Endothelial cell of umbilical vein (primary cell): ENCODE measurements around the gene SLC35F3. TPM values are rescaled to one million over a fixed set of nuclear protein-coding genes. Genes with fewer than 3 reads are reported as not detected.

Experiments
- BruUV-seq: library from RNA; stranded (reverse); fragments of 400-500 nt; replicated peaks from 2 replicates; lab custom pipeline; 2021; lab: Mats Ljungman, UMichigan
- CTCF ChIA-PET: fragments of 300-600, 350-600 bp; sonication (Branson Sonifier 250); formaldehyde crosslinking; loops from one replicate; lab custom pipeline; 2021; ENCODE audit warnings: antibody characterized with exemption, inconsistent platforms; lab: Charles Lee
- POLR2A ChIA-PET: fragments of 300-600, 350-600 bp; sonication (Branson Sonifier 250); formaldehyde crosslinking; loops from one replicate; lab custom pipeline; 2021; ENCODE audit warnings: antibody characterized with exemption, inconsistent platforms; lab: Charles Lee
- DNase-seq: peaks from one replicate; pipeline ENCODE4 v3.0.0-alpha.2; 2011; ENCODE audit warnings: low read depth, low spot score
- FAIRE-seq: peaks from 2 replicates; lab custom pipeline; 2011; peaks lifted over from hg19 to GRCh38; lab: Jason Lieb, UNC
- H2AFZ ChIP-seq: 2 replicates; pipeline ENCODE4 v1.6.0; 2012; ENCODE audit warnings: low read depth, low read length, control low read depth, inconsistent platforms
- H3K27ac ChIP-seq: 2 replicates; pipeline ENCODE4 v1.5.1; 2011; ENCODE audit warnings: low read depth, mild to moderate bottlenecking, control low read depth, low read length, moderate library complexity; ENCODE audit not compliant: insufficient read depth
- H3K27me3 ChIP-seq, 2 experiments: 2 replicates each; pipeline versions ENCODE4 v1.6.0 to v1.6.1; 2011; ENCODE audit warnings: low read length in 2 of 2, mixed read lengths in 1 of 2; ENCODE audit not compliant: control insufficient read depth in 2 of 2, insufficient read depth in 2 of 2
- H3K36me3 ChIP-seq, 2 experiments: 2 replicates in 1 of 2; 3 replicates in 1 of 2; pipeline ENCODE4 v1.5.1; 2011; ENCODE audit warnings: low read length in 2 of 2, mild to moderate bottlenecking in 1 of 2, moderate library complexity in 1 of 2; ENCODE audit not compliant: control insufficient read depth in 2 of 2, insufficient read depth in 2 of 2; ENCODE audit errors: extremely low read depth in 1 of 2
- H3K4me1 ChIP-seq: 3 replicates; pipeline ENCODE4 v1.5.1; 2011; ENCODE audit warnings: mild to moderate bottlenecking, low read length; ENCODE audit not compliant: control insufficient read depth, insufficient read depth; ENCODE audit errors: extremely low read depth
- H3K4me2 ChIP-seq: 2 replicates; pipeline ENCODE4 v1.6.1; 2011; ENCODE audit warnings: low read length, control low read depth, mixed read lengths; ENCODE audit not compliant: insufficient read depth
- H3K4me3 ChIP-seq, 3 experiments: fragments of 200-600 bp in 1 of 3; sonication (generic), shearing (Covaris generic) in 1 of 3; replicated peaks in 1 of 3; 2 replicates each; pipeline ENCODE4 v1.5.1; 2011 to 2016; ENCODE audit warnings: control low read depth in 3 of 3, low read length in 3 of 3, mild to moderate bottlenecking in 2 of 3, inconsistent platforms in 1 of 3, low read depth in 1 of 3, moderate library complexity in 1 of 3; ENCODE audit not compliant: insufficient read depth in 1 of 3
- H3K79me2 ChIP-seq: 2 replicates; pipeline ENCODE4 v1.6.0; 2012; ENCODE audit warnings: low read length, inconsistent platforms; ENCODE audit not compliant: control insufficient read depth, insufficient read depth
- H3K9ac ChIP-seq: replicated peaks from 2 replicates; pipeline ENCODE3; 2011; ENCODE audit warnings: low read length, control low read depth; ENCODE audit not compliant: insufficient read depth; ENCODE audit errors: extremely low read depth
- H3K9me1 ChIP-seq: replicated peaks from 3 replicates; pipeline ENCODE4 v1.6.0; 2011; ENCODE audit warnings: mild to moderate bottlenecking, low read length; ENCODE audit not compliant: control insufficient read depth, insufficient read depth; ENCODE audit errors: extremely low read depth
- H3K9me3 ChIP-seq: replicated peaks from 2 replicates; pipeline ENCODE4 v1.5.1; 2012; ENCODE audit warnings: low read length, inconsistent platforms; ENCODE audit not compliant: control insufficient read depth, insufficient read depth
- H4K20me1 ChIP-seq: replicated peaks from 2 replicates; pipeline ENCODE3; 2011; ENCODE audit warnings: mild to moderate bottlenecking, low read length; ENCODE audit not compliant: control insufficient read depth, insufficient read depth; ENCODE audit errors: extremely low read depth
- CTCF ChIP-seq, 2 donors: IDR thresholded peaks; 1 replicate in 1 of 2; 2 replicates in 1 of 2; pipeline ENCODE4 v1.5.1; 2011; ENCODE audit warnings: low read length in 2 of 2, mild to moderate bottlenecking in 2 of 2, moderate library complexity in 2 of 2, control low read depth in 1 of 2, inconsistent platforms in 1 of 2, low read depth in 1 of 2; ENCODE audit not compliant: insufficient read depth in 1 of 2; ENCODE audit errors: extremely low read depth in 1 of 2
- EZH2 ChIP-seq: IDR thresholded peaks from 2 replicates; pipeline ENCODE4 v1.6.1; 2012; ENCODE audit warnings: borderline replicate concordance, low read depth, mild to moderate bottlenecking, moderate library complexity, low read length, inconsistent platforms; ENCODE audit not compliant: severe bottlenecking
- FOS ChIP-seq: IDR thresholded peaks from 2 replicates; pipeline ENCODE4 v1.6.1; 2011; ENCODE audit warnings: mild to moderate bottlenecking, low read length, moderate library complexity, borderline replicate concordance; ENCODE audit not compliant: insufficient read depth
- GATA2 ChIP-seq: IDR thresholded peaks from 2 replicates; pipeline ENCODE4 v1.7.0; 2011; ENCODE audit warnings: low read depth, mild to moderate bottlenecking, moderate library complexity, mixed read lengths, low read length; ENCODE audit not compliant: insufficient read length, insufficient read depth
- JUN ChIP-seq: IDR thresholded peaks from 2 replicates; pipeline ENCODE4 v1.6.1; 2011; ENCODE audit warnings: borderline replicate concordance, low read depth; ENCODE audit not compliant: insufficient read length, insufficient read depth
- MAX ChIP-seq: IDR thresholded peaks from 2 replicates; pipeline ENCODE4 v1.6.1; 2011; ENCODE audit not compliant: insufficient read depth, insufficient read length
- MYC ChIP-seq: IDR thresholded peaks from one replicate; pipeline ENCODE4 v1.6.1; 2011; ENCODE audit warnings: mild to moderate bottlenecking, low read depth, low read length
- POLR2A ChIP-seq: IDR thresholded peaks from 2 replicates; pipeline ENCODE4 v1.6.1; 2012; ENCODE audit warnings: low read depth, mild to moderate bottlenecking, control low read depth, low read length
- POLR2AphosphoS5 ChIP-seq: IDR thresholded peaks from 2 replicates; pipeline ENCODE4 v1.6.1; 2012; ENCODE audit warnings: low read depth, mild to moderate bottlenecking, control low read depth, low read length, moderate library complexity; ENCODE audit not compliant: insufficient read depth
- dilution Hi-C: fragments of 300-500 bp; cut with MboI; formaldehyde crosslinking; loops from one replicate; pipeline ENCODE4 v1.15.0; 2019; ENCODE audit warnings: low sequenced_read_pairs; ENCODE audit not compliant: extremely low pct_ligation_motif_present
- intact Hi-C: fragments of 100-400 bp; cut with micrococcal nuclease; formaldehyde crosslinking; loops from one replicate; pipeline ENCODE4 v1.10.0; 2022
- polyA plus RNA-seq, 4 experiments: library from polyadenylated mRNA; depleted of rRNA in 3 of 4; stranded (reverse) in 3 of 4; unstranded in 1 of 4; fragments of >200 nt; gene quantifications; 2 replicates each; pipeline versions ENCODE4 v1.2.1 to v1.2.3, GENCODE V29; 2011 to 2012; ENCODE audit warnings: missing spikeins in 1 of 4
- total RNA-seq: library from RNA; stranded (reverse); gene quantifications from 2 replicates; pipeline ENCODE4 v1.2.3, GENCODE V29; 2021

Gene SLC35F3
- total and polyA plus RNA-seq, 2 donors (not counting 3 experiments of a cell fraction or from before 2014, with no cell fraction given), result not detected

GRCh38 chr1:234091876-234092275, 187.4 kb downstream of the SLC35F3 start:
- no peaks in the 10 kb centered on the region for H3K9me1 ChIP-seq
- BruUV-seq, result no TSS peak
- no peak for DNase-seq
- intact Hi-C loops, result no loop called here
- dilution Hi-C loops, result no loop called here
- no peaks in the 10 kb centered on the region for H3K4me1 ChIP-seq
- no peak overlapping the region for H3K4me3 ChIP-seq
- no peaks in the 10 kb centered on the region for H4K20me1 ChIP-seq
- H3K79me2 ChIP-seq, result no peaks in the 10 kb centered on the region
- TF ChIP-seq MAX, result no peak
- TF ChIP-seq CTCF (IDR thresholded peaks at IDR 0.05; ENCODE audit: extremely low read depth in 1 of 2, insufficient read depth in 1 of 2, low read depth in 1 of 2, low read length in 2 of 2), result no peak
- TF ChIP-seq FOS, result no peak
- TF ChIP-seq GATA2, result no peak
- TF ChIP-seq EZH2, result no peak
- no peak for TF ChIP-seq POLR2AphosphoS5
- no peak for TF ChIP-seq JUN
- TF ChIP-seq MYC, result no peak
- TF ChIP-seq POLR2A, result no peak
- CTCF ChIA-PET, result no interaction called here
- H3K4me2 ChIP-seq, result no peak overlapping the region
- POLR2A ChIA-PET, result no interaction called here
- H2AFZ ChIP-seq, result no peak overlapping the region
- no peak for FAIRE-seq
- H3K9me3 ChIP-seq, result no peaks in the 10 kb centered on the region
- no peaks in the 10 kb centered on the region for H3K36me3 ChIP-seq
- no peak overlapping the region for H3K27ac ChIP-seq
- H3K27me3 ChIP-seq, result no peaks in the 10 kb centered on the region
- H3K9ac ChIP-seq, result no peak overlapping the region
